ENCODE measurements around the gene PPP2R5E.
"Not testable (repeated sequence)": the region's sequence is repeated elsewhere in the genome, so short reads cannot be mapped to it uniquely, and the experiment has no call there.

The PPP2R5E gene

DNA sequence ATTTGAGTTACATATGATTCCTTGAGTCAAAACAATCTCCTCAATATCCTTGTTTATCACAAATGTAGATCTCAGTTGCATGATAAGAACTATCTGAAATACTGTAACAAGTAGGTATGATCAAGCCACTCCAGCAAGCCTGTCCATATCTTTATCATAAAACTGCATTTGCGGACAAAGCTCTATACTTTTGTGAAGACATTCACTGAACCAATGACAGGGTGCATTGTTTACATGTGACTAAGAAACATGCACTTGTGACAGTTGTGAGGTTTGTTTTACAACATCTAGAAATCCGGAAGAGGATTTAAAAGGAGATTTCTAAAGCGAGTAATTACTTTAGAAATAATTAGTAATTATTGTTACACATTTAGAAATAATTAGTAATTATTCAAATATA lies 111.7 kb downstream of the PPP2R5E start:
- no peak for DNase-seq

DNA sequence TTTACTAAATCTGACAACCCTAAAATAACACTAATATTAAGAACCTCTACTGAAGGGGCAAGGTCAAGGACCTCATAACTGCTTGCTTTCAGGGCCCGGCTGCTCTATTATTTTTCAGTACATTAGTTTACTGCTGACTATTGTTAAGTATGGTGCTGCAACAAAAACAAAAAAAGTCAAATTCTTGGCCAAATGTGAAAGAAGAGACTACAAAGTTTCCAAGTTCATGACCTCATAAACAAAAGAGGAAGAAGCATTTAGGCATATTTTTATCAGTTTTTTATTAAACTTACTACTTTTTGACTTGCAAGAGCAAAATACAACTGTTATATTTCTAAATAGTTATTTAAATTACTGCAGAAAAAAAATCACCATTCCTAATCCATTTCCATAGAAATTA lies 114.7 kb downstream of the PPP2R5E start:
- no peak for DNase-seq

DNA sequence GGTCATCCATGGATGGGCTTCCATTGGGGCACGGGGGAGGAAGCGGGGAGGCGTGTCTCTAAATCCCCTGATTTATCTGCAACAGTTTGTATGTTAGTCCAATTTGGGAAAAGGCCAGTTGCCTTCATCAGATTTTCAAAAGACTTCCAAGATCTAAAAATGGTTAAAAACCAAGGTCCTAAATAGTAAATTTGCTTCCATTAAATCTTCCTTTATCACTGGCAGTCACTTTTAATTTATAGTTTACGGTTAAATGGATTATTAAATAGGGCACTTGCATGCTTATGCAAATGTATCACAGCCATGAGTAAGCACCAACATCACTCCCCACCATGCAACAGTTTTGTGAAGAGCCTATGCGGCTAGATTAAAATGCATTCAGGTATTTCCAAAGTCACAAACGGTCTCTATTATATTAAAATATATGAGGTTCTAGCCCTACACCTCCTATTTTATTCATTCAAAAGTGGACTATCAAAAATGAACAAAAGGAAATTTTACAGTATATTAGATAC lies 116.3 kb downstream of the PPP2R5E start:
- DNase-seq, result no peak

DNA sequence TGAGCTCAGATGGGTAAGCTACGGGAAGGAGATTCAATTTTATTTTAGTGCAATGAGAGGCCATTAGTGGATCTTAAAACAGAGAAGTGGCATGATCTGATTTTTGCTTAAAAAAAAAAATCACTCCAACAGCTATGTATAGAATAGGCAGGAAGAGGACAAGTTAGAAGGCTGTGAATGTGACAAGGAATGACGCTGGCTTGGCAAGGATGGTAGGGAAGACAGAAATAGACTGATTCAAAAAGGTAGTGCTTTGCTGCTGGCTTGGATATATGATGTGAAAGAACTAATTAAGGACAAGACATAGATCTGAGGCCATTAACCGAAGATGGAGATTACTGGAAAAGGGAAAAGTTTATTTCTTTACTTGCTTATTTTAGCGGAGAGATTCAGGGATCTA lies 119.3 kb downstream of the PPP2R5E start:
- no peak for DNase-seq

DNA sequence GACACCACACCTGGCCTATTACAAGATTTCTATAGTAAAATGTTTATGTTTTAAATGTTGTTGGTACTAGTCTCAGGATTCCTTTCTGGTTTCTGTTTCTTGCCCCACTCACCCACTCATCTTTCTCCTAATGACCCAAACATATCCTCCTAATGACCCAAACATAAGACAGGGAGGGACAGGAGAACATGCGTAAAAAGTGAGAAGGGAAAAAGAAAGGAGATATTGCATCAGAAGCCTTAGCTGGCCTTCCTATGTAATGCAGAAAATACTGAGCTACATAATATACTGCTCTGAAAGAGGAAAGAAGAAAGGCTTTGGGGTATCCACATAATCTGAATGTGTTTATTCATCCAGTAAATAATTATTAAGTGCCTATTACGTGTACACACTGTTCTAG lies 119.8 kb downstream of the PPP2R5E start:
- no peak for DNase-seq

DNA sequence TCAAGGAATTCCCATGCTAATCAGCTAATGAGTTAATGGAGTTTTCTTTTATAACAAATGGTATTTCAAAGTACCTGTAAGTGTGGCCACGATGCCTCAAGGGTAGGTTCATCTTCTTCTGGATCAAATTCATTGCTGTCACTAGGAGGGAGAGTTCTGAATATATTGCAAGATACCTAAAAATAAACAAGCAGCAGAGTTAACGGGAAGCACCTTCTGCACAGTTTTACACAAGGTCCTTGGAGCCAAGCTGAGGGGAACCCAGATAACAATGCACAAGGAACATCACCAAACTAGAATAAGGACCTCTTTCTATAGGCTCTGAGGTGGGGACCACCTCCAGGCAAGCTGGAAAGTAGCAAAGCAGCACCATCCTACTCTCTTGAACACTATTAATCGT lies 121.3 kb downstream of the PPP2R5E start:
- no peak for DNase-seq

DNA sequence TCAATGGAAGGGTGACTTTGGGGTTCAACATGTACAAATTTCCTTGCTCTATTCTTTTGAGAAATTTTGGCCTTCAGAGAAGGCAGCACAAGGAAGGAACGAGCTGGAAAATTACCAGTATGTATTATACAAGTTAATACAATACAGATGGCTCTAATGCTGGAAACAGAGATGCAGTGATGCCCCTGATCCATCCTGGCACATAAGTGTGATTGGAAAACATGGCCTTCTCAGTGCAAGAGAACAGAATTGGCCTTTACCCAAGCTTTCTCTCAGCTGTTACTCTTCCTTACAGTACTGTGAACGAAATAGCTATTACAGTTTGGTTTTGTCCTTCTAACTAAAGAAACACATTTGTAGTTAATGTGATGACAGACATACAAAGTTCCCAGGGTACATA lies 122.0 kb downstream of the PPP2R5E start:
- DNase-seq, result no peak

DNA sequence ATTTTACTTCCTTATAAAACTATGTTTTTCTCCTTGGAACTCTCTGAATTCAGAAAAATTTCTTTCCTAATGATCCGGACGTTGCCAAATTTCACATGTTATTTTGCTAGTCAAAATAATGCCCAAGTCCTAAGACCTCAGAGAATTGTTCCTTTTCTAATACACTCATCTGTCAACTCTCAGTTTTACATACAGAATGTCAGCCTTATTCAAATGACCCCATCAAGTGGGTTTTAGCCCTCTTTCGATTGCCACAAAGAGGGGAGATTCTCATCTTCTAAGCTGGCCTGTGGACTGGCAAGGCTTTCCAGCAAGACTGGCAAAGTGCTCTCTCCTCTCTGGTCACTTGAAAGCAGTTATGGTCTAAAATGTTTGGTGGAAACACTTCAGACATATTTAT lies 125.2 kb downstream of the PPP2R5E start:
- no peak for DNase-seq

DNA sequence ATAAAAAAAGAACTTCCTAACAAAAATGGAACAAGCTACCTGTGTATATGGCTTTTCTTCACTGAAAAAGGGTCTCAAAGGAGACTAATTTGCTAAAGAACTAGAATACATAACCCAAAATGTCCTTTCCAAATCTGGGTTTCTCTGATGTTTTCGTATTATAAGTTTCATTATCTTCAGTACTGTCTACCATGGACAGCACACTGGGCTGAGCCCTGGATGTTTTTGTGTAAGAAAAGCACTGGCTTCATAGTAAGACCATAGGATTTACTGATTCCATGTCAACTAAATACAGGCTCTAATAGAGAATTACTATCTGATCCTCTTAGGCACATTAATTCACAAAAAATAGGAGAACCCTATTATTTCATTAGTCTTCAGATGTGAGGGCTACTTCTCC lies 130.2 kb downstream of the PPP2R5E start:
- no peak for DNase-seq

DNA sequence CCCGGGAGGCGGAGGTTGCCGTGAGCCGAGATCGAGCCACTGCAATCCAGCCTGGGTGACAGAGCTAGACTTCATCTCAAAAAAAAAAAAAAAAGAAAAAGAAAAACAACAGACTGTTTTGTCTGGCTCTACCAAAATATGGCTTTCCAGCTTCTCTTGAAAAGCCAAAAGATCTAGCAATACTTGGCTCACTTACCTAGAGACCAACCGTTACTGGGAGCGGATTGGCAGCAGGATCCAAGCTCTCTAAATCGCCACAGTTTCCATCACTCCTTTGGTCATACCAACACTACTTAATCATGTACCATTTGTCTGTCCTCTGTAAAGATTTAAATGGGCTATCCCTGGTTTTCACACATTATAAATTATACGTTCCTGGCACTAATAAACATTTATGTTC lies 136.8 kb downstream of the PPP2R5E start:
- no peak for DNase-seq

DNA sequence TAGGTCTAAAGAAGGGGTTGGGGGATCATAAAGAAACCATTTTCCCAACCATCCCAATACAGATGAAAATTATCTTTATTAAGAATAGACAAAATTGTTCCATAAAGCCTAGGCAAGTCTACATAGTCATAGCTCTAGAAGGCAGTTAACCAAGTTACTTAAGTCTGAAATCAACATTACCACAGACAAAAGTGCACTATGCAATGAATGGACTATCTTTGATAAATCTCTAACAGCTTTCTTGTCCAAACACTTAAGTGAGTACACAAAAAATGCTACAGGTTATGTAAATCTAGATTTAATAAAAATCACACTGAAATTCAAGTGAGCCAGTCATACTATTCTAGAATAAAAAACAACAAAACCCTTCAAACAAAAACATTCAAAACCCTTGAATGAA lies 137.5 kb downstream of the PPP2R5E start:
- no peak for DNase-seq

DNA sequence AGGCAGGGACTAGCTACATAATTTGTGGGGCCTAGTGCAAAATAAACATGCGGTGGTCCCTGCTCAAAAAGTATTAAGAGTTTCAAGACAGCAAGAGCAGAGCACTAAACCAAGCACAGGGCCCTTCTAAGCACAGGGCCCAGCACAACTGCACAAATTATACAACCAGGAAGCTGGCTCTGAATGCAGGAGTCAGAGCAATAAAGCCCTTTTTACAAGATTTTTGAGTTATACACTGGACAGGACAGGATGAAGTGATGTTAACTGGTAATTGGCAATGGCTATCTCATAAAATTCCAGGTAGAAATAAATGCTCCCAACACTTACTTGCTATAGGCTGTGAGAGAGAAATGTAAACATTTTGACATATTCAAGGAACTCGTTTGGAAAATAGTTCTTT lies 138.3 kb downstream of the PPP2R5E start:
- DNase-seq, result no peak

DNA sequence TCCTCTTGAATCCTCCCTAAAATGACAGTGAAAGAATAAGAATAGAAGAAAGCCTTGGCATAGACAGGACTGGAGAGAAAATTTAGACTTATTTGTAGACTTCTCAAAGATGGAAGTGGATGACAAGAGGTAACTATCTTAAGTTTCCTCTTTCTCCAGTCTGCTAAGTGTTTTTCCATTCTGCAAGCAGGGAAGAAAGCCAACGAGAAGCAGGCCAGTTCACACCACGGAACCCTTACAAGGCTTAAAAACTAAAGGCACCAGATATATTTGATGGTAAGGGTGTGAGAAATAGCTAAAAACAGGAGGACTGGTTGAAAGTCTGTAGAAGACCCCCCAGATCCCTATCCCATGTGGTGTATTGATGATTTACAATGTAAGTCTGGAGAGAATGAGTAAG lies 141.5 kb downstream of the PPP2R5E start:
- no peak for DNase-seq

DNA sequence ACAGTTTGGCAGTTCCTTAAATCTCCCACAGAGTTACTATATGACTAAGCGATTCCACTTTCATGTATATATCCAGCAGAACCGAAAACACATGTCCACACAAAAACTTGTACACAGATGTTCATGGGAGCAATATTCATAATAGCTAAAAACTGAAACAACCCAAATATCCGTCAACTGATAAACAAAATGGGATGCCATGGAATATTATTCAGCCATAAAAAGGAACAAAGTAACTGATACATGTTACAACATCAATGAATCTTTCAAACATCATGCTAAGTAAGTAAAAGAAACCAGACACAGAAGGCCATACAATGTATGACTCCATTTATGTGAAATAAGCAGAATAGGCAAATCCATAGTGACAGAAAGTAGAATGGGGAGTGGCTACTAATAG lies 144.2 kb downstream of the PPP2R5E start:
- DNase-seq, result no peak

DNA sequence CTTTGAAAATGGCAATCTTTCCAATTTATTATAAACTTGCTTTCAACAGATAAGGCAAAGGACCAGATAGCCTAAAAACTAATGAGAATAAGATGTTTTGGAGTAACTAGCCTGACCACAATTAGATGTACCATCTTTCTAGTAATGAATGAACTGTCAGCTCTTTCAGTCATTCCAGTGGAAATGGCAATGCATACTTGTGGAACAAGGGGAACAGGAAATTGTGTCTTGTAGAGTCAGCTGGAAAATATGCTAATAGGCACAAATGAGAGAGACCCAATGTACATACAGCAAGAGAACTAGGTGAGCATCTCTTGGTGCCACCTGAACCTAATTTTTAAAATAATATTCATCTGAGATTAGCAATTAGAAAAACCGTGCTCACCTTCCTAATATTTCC lies 148.3 kb downstream of the PPP2R5E start:
- DNase-seq, result no peak

DNA sequence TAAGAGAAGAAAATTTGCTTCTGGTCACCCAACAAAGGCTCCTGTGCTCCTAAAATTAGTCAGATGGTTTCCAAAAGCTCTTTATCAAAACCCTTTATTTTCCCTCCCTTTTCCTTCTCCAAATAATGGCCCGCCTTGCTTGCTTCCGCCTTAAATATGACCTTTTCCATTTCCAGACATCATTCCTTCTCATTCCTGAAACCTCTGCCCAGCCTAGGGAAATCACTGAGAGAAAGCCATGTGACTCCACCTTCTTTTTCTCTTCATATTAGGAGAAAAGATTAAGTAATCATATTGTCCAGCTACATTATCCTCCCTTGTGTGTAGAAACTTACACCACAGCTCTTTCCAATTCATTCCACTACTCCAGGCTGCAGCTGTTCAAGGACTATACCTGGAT lies 148.7 kb downstream of the PPP2R5E start:
- DNase-seq, result no peak

DNA sequence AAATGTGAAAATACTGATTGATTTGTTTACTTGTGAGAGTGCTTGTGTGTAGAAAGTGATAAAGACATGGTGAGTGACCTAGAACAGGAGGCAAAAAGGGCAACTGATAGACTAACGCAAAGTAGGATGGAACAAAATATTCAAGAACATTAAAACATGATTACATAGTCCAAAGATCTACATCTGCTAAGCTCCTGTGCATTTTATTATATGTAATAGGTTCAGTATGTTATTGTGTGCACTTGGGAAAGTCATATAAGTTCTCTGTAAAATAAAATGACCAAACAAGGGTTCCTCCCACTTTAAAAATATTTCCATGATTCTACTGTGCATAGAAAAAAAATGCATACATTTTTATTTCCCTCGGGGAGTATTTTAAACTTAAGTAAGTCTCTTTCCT lies 150.2 kb downstream of the PPP2R5E start:
- no peak for DNase-seq

DNA sequence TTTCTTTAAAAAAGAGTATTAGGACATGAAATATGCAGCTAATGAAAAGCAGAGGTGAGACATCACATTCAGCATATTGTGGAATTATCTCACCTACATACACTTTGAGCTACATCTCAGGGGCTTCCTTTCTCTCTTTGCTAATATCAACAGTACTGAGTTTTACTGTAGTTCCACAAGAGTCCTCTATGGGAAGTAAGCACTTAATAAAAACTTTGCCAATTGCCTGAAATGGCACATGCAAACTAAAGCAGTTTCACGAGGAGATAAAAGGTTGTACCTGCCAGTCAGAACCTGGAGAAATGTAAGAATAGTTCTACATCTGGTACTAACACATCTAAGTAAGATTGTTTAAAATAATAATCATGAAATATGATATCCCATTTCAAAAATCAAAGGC lies 150.9 kb downstream of the PPP2R5E start:
- no peak for DNase-seq

DNA sequence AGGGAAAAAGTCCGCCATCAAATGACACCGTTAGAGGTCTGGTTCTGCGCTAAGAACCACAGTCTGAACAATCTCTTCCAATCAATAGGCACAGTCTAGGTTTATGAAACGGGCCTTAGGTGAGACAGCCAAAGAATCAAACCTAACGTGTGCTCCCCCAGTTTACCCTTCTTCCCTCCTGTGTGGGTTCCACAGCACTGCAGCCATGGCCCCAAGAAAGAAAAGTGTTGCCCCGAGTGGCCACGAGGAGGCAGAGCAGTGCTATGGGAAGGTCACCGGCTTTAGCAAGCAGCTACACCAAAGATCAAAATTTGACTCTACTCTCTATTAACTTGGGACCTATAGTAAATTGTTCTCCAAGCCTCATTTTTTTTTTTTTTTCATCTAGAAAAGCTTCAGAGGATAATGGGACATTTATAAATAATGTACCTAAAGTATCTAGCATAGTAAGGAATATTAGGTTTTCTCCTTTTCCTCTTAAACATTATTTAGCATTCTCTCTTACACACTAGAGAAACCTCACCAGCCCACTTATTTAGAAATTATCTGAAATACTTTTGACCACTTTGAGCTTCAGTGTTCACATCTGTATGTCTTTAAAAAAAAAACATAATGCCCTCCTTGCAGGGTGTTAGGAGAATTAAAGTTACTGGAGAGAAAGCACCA lies 154.3 kb downstream of the PPP2R5E start:
- peak; percentile 53 for DNase-seq

DNA sequence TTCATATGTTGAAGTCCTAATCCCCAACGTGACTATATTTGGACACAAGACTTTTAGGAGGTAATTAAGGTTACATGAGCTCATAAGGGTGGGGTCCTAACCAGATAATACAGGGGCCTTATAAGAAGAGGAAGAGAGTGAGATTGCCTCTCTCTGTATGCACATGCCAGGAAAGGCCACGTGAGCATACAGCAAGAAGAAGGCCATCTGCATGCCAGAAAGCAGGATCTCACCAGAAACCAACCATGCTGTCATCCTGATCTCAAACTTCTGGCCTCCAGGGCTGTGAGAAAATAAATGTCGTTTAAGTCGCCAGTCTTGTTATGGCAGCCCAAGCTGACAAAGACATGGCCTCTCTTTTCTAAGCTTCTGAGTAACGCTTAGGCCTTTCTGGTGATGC lies 155.5 kb downstream of the PPP2R5E start:
- no peak for DNase-seq

DNA sequence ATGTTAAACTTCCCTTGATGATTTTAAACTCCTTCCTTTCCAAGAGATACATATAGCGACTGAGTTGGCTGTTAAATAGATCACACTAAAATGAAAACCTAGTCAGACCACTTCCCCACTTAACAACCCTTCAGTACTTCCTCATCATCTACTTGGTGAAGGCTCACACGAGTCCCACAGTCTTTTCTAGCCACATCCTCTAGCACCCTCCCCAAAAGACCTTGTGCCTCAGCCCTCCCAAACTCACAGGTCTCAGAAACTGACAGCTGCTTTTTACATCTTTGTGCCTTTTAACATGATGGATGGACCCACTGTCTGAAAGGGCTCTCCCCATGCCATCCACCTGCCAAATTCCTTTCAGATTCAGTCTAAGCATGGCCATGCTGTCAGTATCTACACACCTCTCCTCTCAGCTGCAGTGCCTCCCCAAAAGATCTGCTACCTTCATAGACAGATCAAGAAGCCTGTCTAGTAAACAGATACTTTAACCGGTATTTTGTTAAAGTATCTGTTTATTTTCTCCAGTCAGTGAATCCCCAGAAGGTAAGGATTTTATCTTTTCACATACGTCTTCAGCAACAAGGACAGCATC lies 159.3 kb downstream of the PPP2R5E start:
- DNase-seq, result no peak

DNA sequence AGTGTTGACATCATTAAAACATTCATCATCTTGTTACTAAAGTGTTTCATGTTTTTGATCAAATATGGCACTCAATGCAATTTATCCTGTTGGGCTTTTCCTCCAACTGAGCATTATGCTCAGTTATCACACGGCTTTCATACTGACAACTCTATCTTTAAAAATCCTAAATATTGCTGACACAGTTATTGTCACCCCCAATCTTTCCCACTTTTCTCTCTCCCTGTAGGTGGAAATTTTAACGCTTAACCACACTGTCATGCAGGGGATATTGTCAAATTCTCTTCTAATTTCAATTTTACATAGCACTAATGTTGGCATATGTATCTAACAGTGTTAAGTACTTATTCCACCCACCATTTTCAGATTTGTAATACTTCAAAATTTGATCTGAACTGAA lies 164.7 kb downstream of the PPP2R5E start:
- DNase-seq, result no peak

DNA sequence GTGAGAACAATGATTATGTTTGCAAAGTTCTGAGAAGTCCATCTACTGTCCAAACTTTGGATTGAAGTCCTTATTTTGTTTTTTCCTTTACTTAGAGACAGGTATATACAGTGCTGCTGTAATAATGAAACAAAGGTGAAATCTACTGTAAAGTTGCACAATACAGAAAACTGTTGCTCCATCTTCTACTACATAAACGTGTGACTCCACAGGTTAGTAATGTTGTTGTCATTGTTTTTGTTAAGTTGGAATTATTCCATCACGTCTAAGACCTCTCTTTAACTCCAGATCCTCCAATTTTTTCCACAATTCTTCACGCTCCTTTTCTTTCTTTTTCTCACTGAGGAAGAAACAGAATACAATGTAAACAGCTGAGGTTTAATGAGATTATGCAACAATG lies 167.4 kb downstream of the PPP2R5E start:
- DNase-seq, result no peak

DNA sequence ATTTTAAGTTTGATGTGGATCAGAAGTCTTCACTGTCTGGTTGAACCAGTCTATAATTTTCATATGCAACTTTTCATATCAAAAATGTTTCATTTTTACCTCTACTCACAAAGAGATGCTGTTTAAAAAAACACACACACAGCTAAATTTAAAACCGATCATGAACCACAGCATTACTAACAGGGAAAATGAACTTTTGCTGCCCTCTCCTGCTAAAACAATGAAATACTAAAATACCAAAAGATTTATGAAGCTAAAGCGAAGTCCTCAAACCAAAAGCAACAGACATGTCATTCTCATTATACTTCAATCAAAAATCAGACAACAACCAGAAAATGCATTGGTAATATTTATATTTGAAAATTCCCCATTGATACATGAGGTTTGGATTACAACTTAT lies 171.6 kb downstream of the PPP2R5E start:
- not testable (repeated sequence) for DNase-seq

DNA sequence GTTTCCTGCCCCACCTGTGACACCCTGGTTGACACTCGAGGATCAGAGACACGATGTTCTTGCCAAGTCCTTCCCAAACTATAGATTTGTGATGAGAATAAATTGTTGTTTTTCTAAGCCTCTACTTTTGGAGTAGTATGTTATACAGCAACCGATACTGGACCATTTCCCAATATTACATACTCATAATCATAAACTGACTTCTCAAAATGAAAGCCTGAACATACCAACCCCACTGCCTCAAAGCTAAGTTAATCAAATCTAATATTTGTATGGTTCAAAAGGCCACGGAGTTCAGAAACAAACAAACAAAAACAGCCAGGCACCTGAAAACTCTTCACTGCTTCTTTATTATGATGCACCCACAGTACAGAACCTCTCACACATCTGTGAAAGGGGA lies 172.1 kb downstream of the PPP2R5E start:
- no peak for DNase-seq

All from DMS53 (cell line).